ENCODE results near the gene LIPJ. TPM values are rescaled to one million over a fixed set of nuclear protein-coding genes. Genes with fewer than 3 reads are reported as not detected.

The LIPJ gene
- total RNA-seq, 1 donor from 2014 or later, result not detected

DNA sequence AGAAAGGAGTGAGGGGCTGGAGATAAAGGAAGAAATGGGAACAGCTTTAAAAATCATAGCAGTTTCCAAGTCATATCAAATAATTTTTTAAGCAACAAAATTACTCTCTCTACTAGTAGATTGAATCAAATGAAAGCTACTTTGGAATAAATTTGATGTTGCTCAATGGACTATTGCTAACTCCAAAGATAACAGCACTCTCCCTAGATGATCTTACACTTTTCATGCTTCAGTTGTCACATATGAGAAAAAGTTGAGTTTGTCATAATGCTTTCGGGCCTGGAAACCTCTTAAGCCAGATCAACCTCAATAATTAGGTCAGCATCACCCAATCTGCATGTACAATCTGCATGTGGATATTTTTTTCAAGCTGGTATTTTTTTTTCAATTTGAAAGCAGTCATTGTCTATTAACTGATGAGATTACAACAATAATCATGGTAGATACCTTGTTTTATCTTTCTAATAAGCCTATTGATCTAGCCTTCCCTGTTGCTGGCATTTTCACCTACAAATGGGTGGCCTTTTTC is 31.3 kb downstream of the LIPJ start:
- no peak overlapping the region for H3K27ac Mint-ChIP-seq
- H3K9me3 Mint-ChIP-seq, result no peaks in the 10 kb centered on the region
- H3K36me3 Mint-ChIP-seq (ENCODE audit: low read depth), result no peaks in the 10 kb centered on the region
- DNase-seq, result no peak
- intact Hi-C loops (cut with micrococcal nuclease), result no loop called here
- H3K4me1 Mint-ChIP-seq, result no peaks in the 10 kb centered on the region
- peaks cover 7% of the 10 kb centered on the region for H3K27me3 Mint-ChIP-seq
- H3K4me3 Mint-ChIP-seq, result no peak overlapping the region

DNA sequence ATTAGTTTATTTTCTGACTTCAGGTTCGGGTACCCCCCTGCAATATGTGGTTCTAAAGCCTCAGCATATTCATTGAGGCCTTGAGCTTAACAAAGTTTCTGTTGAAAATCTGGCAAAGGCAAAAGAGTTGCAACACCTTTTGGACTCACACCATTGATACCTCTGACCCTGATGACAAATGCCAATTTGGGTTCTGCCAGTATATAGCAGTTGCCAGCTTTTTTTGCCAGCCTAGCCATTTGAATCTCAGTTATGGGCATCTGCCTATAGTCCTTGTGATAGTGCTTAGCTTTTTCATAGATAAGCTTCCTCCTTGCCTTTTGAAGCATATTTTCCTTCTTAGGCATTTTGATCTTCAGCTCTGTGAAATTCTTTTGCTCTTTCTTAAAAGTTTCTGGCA is 31.9 kb downstream of the LIPJ start:
- H3K4me3 Mint-ChIP-seq, result no peak overlapping the region
- no peak for DNase-seq
- H3K27me3 Mint-ChIP-seq, result peaks cover 7% of the 10 kb centered on the region
- no peaks in the 10 kb centered on the region for H3K9me3 Mint-ChIP-seq
- H3K36me3 Mint-ChIP-seq (ENCODE audit: low read depth), result no peaks in the 10 kb centered on the region
- intact Hi-C loops (cut with micrococcal nuclease), result no loop called here
- H3K4me1 Mint-ChIP-seq, result no peaks in the 10 kb centered on the region
- H3K27ac Mint-ChIP-seq, result no peak overlapping the region

DNA sequence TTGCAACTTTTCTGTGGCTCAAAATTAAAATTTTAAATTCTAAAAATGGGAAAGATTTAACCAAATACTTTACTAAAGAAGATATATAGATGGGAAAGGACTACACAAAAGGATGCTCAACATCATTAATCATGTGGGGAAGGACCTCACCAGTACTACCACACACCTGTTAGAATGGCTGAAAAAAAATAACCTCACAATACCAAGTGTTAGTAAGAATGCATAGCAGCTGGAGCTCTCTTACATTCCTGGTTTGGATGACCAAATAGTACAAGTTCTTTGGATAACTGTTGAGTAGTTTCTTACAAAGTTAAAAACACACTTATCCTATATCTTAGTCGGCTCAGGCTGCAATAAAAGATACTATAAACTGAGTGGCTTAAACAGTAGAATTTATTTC is 33.9 kb downstream of the LIPJ start:
- Mint-ChIP-seq H3K27ac (no peak overlapping the region), H3K4me1 (no peaks in the 10 kb centered on the region), H3K27me3 (peaks cover 13% of the 10 kb centered on the region), H3K4me3 (no peak overlapping the region), H3K9me3 (no peaks in the 10 kb centered on the region), H3K36me3 (ENCODE audit: low read depth) (no peaks in the 10 kb centered on the region)
- no peak for DNase-seq
- intact Hi-C loops (cut with micrococcal nuclease), result no loop called here

DNA sequence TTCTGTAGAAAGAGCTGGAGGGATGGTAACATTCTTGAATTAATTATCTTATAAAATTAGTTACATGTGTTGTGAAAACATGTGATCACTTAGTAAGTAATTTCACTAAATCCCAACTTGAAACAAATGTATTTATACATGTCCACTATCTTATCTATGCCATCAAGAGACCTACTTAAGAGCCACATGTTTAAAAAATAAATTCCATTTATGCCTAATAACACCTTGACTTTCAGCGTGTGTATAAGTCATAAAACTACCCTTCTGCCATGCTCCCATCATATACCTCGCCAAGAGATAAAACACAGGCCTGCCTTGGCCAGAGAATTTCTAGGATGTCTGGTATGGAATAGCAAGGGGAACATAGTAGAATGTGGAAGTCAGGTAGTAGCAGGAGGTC is 37.3 kb downstream of the LIPJ start:
- Mint-ChIP-seq H3K9me3 (no peaks in the 10 kb centered on the region), H3K27me3 (peaks cover 21% of the 10 kb centered on the region), H3K4me1 (no peaks in the 10 kb centered on the region), H3K36me3 (ENCODE audit: low read depth) (no peaks in the 10 kb centered on the region), H3K27ac (no peak overlapping the region), H3K4me3 (no peak overlapping the region)
- DNase-seq, result peak; percentile 26
- intact Hi-C loops (cut with micrococcal nuclease), result no loop called here

DNA sequence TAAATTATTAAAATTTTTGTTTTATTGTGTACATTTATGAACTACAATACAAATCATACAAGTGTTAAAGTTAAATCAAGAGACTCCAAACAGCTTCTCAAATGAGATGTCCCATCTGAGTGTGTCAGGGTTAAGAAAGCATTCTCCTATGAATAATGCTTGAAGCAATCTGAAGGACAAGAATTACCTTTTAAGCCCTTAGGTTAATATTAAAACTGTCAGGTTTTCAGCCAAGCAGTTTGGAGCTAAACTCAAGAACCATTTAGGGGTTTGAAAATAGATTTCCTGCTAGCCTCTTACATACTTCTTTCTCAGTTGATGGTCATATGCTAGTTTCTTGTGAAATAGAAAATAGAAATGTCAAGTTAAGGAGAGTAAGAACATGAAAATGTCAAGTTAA is 38.3 kb downstream of the LIPJ start:
- H3K4me3 Mint-ChIP-seq, result no peak overlapping the region
- H3K27ac Mint-ChIP-seq, result no peak overlapping the region
- H3K27me3 Mint-ChIP-seq, result peaks cover 21% of the 10 kb centered on the region
- H3K36me3 Mint-ChIP-seq (ENCODE audit: low read depth), result no peaks in the 10 kb centered on the region
- no peaks in the 10 kb centered on the region for H3K9me3 Mint-ChIP-seq
- no peak for DNase-seq
- intact Hi-C loops (cut with micrococcal nuclease), result no loop called here
- no peaks in the 10 kb centered on the region for H3K4me1 Mint-ChIP-seq

DNA sequence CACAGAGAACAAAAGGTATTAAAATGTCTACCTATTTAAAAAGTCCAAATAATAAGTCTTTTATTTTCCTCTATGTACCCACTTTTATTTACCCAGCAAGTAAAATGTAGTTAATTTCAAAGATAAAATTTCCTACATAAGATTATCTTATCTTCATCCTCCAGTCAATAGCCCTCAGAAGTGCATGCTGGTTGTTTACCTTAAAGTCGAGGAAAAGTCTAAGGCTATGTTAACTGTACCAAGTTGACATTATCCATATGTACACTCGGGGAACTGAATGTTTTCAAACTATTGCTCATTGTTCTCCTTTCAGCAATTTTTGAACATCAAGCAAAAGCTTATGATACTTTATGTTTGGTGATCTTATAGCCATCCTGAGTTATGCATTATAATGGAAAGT is 53.6 kb downstream of the LIPJ start:
- peaks cover 24% of the 10 kb centered on the region for H3K27me3 Mint-ChIP-seq
- H3K27ac Mint-ChIP-seq, result no peak overlapping the region

DNA sequence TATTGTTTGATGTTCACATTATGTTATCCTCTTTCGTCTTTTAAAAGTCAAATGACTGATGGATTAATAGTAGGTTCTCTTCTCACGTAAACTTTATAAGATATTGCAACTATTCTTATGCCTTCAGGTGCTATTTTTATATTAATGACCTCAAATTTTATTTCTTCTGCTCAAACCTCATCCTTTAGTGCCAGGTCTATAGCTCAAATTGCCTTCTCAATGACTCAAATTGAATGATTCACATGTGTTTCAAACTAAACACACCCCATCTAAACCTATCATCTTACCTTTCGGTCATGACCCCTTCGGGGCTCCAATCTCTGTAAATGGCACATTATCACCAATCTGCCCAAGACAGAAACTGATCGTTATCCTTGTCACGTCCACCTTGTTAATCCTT is 55.6 kb downstream of the LIPJ start:
- no peak for DNase-seq
- H3K4me1 Mint-ChIP-seq, result no peaks in the 10 kb centered on the region
- H3K36me3 Mint-ChIP-seq (ENCODE audit: low read depth), result no peaks in the 10 kb centered on the region
- H3K27me3 Mint-ChIP-seq, result peaks cover 24% of the 10 kb centered on the region
- H3K4me3 Mint-ChIP-seq, result no peak overlapping the region
- H3K9me3 Mint-ChIP-seq, result no peaks in the 10 kb centered on the region
- intact Hi-C loops (cut with micrococcal nuclease), result no loop called here
- no peak overlapping the region for H3K27ac Mint-ChIP-seq

More for the DNA sequence above, 53.6 kb downstream of the LIPJ start:
- DNase-seq, result no peak
- Mint-ChIP-seq H3K9me3 (peaks cover 3% of the 10 kb centered on the region), H3K4me1 (no peaks in the 10 kb centered on the region), H3K4me3 (no peak overlapping the region), H3K36me3 (ENCODE audit: low read depth) (no peaks in the 10 kb centered on the region)
- intact Hi-C loops (cut with micrococcal nuclease), result no loop called here

DNA sequence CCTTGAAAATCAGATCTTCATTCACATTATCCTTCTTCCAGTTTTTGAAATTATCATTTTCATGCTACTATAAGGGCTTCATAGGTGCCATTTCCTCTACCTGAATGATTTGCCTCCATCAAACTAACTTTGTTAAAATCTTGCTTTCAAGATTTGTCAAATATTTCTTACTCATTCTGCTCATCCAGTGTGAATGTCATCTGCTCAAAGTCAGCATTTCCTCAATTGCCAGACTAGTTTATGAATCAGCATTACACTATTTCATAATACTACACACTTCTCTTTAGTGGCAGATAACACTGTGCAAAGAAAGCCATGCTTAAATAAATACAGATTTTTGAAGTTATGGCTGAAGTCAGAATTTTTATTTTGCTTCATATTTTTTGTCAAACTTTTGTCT is 56.4 kb downstream of the LIPJ start:
- no peaks in the 10 kb centered on the region for H3K4me1 Mint-ChIP-seq
- no peaks in the 10 kb centered on the region for H3K9me3 Mint-ChIP-seq
- no peak for DNase-seq
- H3K36me3 Mint-ChIP-seq (ENCODE audit: low read depth), result no peaks in the 10 kb centered on the region
- peaks cover 25% of the 10 kb centered on the region for H3K27me3 Mint-ChIP-seq
- intact Hi-C loops (cut with micrococcal nuclease), result no loop called here
- H3K4me3 Mint-ChIP-seq, result no peak overlapping the region
- H3K27ac Mint-ChIP-seq, result no peak overlapping the region

DNA sequence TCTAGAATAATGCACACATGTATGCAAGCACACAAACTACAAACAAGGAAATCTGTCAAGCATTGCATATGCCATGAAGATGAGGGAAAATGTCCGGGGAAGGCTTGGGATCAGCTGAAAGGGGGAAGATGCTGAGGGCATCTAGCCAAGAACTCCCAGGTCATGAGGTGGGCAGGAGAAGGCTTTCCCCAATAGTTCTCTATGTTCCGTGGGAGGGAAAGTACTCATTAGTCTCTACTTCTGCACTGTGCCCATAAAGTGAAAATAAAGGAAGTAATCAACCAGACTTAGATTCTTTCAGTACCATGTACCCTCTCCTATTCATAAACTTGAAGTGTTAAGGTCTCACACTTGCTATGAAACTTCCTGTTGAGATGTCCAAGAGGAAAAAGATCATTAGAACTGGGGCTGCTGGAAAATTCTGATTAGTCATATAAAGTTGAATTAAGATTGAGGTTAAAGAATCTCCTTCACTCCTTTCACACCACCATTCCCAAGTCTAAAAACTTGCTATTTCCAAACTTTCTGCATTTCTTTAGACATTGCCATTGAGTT is 60.6 kb downstream of the LIPJ start:
- no peak overlapping the region for H3K27ac Mint-ChIP-seq
- no peaks in the 10 kb centered on the region for H3K4me1 Mint-ChIP-seq
- no peak for DNase-seq
- intact Hi-C loops (cut with micrococcal nuclease), result no loop called here
- no peaks in the 10 kb centered on the region for H3K36me3 Mint-ChIP-seq (ENCODE audit: low read depth)
- H3K27me3 Mint-ChIP-seq, result peaks cover 28% of the 10 kb centered on the region
- no peak overlapping the region for H3K4me3 Mint-ChIP-seq
- no peaks in the 10 kb centered on the region for H3K9me3 Mint-ChIP-seq

DNA sequence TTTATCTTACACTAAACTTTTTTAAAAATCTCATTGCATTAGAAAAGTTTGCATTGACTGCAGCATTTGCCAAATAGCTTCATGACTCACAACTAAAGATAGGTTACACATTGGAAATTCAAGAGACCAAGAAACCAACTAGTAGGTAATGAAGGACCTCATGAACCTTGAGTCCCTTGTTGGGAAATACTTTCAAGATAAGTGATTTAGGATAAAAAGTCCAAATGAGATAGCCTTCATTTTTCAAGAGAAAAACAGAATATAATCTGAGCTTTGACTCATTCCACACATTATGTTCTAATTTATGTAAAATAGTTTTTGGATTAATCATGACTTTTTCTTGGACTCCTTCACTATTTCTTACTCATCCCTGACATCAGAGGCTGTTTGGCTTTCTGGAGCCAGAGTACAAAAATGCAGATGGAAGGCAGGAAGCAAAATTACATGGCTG is 64.6 kb downstream of the LIPJ start:
- Mint-ChIP-seq H3K4me1 (no peaks in the 10 kb centered on the region), H3K27me3 (peaks cover 21% of the 10 kb centered on the region), H3K9me3 (no peaks in the 10 kb centered on the region), H3K27ac (no peak overlapping the region), H3K4me3 (no peak overlapping the region), H3K36me3 (ENCODE audit: low read depth) (no peaks in the 10 kb centered on the region)
- intact Hi-C loops (cut with micrococcal nuclease), result no loop called here
- DNase-seq, result no peak

DNA sequence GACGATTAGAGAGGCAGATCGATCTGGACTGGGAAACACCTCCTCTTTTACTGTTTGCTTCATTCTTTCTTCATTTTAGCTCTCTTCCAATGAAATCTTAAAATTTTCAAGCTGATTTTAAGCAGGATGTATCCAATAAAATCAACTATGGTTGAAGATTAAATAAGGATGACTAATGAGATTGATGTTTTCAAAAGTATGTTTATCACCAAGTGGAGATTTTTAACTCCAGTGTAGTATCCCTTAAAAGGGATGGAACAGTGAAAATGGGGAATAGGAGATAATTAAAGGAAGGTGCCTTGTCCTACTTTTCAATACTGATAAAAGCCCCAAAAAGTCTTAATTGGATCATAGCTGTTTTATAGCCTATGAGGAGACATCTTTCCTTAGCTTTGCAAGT is 66.1 kb downstream of the LIPJ start:
- no peak overlapping the region for H3K4me3 Mint-ChIP-seq

More for the DNA sequence above, 66.1 kb downstream of the LIPJ start:
- Mint-ChIP-seq H3K27me3 (peaks cover 18% of the 10 kb centered on the region), H3K4me1 (no peaks in the 10 kb centered on the region), H3K36me3 (ENCODE audit: low read depth) (no peaks in the 10 kb centered on the region), H3K9me3 (no peaks in the 10 kb centered on the region), H3K27ac (no peak overlapping the region)
- intact Hi-C loops (cut with micrococcal nuclease), result no loop called here
- no peak for DNase-seq

Other genes starting within 250 kb of the LIPJ start
- gene RNLS, start 3.4 kb upstream of the LIPJ start, total RNA-seq, result 2.1 and 2.4 TPM in 2 replicates
- gene LIPF, start 77.7 kb downstream of the LIPJ start, total RNA-seq, result not detected in 2 replicates
- not detected in 2 replicates for gene LIPK, start 119.5 kb downstream of the LIPJ start, total RNA-seq
- not detected in 2 replicates for gene LIPN, start 173.3 kb downstream of the LIPJ start, total RNA-seq
- gene LIPM, start 216.0 kb downstream of the LIPJ start, total RNA-seq, result not detected in 2 replicates